ENCODE results near the gene FCRLB. TPM values are rescaled to one million over a fixed set of nuclear protein-coding genes. Genes with fewer than 3 reads are reported as not detected.

FCRLB gene
- total RNA-seq, 1 donor from 2014 or later = not detected

DNA sequence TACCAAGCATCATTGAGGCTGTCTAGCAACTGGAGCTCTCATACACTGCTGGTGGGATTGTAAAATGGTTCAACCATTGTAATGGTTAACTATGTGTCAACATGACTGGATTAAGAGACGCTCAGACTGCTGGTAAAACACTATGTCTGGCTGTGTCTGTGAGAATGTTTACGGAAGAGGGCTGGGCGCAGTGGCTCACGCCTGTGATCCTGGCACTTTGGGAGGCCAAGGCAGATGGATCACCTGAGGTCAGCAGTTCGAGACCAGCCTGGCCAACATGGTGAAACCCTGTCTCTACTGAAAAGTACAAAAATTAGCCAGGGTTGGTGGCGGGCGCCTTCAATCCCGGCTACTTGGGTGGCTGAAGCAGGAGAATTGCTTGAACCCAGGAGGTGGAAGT lies 19.1 kb upstream of the FCRLB start:
- H3K4me2 ChIP-seq = no peak overlapping the region
- H3K9me3 ChIP-seq (ENCODE audit: low read depth) = no peaks in the 10 kb centered on the region
- no peak overlapping the region for H3K4me3 Mint-ChIP-seq
- no peak overlapping the region for H3K4me3 ChIP-seq
- no peaks in the 10 kb centered on the region for H3K79me2 ChIP-seq (ENCODE audit: low read depth)
- H3K27ac Mint-ChIP-seq = no peak overlapping the region
- no peaks in the 10 kb centered on the region for H3K36me3 Mint-ChIP-seq
- H3F3A ChIP-seq (ENCODE audit: low read depth) = no peaks in the 10 kb centered on the region
- H3K27me3 ChIP-seq = no peaks in the 10 kb centered on the region
- no peak overlapping the region for H3K27ac ChIP-seq
- H3K9ac ChIP-seq = no peak overlapping the region
- H4K20me1 ChIP-seq (ENCODE audit: low read depth) = no peaks in the 10 kb centered on the region
- H3K9me3 Mint-ChIP-seq = peaks cover 3% of the 10 kb centered on the region
- no peak overlapping the region for H2AFZ ChIP-seq (replicated peaks)
- H3K4me1 Mint-ChIP-seq = no peaks in the 10 kb centered on the region
- no peaks in the 10 kb centered on the region for H3K4me1 ChIP-seq
- no peak for DNase-seq (ENCODE audit: low spot score)
- peaks cover 3% of the 10 kb centered on the region for H3K27me3 Mint-ChIP-seq (ENCODE audit: insufficient read depth, low read depth)
- TF ChIP-seq EZH2 (IDR thresholded peaks at IDR 0.05) (no peak), EZH2phosphoT487 (IDR thresholded peaks at IDR 0.05) (no peak)
- TF ChIP-seq, protein P1, sequence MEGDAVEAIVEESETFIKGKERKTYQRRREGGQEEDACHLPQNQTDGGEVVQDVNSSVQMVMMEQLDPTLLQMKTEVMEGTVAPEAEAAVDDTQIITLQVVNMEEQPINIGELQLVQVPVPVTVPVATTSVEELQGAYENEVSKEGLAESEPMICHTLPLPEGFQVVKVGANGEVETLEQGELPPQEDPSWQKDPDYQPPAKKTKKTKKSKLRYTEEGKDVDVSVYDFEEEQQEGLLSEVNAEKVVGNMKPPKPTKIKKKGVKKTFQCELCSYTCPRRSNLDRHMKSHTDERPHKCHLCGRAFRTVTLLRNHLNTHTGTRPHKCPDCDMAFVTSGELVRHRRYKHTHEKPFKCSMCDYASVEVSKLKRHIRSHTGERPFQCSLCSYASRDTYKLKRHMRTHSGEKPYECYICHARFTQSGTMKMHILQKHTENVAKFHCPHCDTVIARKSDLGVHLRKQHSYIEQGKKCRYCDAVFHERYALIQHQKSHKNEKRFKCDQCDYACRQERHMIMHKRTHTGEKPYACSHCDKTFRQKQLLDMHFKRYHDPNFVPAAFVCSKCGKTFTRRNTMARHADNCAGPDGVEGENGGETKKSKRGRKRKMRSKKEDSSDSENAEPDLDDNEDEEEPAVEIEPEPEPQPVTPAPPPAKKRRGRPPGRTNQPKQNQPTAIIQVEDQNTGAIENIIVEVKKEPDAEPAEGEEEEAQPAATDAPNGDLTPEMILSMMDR (IDR thresholded peaks at IDR 0.05) = no peak
- no peaks in the 10 kb centered on the region for H3K36me3 ChIP-seq

DNA sequence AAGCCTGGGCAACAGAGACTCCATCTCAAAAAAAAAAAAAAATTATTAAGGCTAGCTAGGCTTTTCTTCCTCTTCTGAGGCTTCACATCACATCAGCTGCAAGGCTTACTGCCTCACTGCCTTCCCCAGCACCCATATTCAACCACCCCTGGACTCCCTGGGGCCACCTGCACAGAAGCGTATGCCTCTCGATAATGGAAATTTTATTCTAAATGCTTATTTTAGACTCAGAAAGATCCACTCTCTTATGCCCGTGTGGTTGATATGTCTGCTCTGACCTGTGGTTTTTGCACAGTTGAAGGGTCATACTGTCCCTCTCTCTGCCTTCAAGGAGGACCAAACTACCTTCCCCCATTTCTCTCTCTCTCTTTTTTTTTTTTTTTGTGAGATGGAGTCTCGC lies 15.8 kb upstream of the FCRLB start:
- H3K27ac Mint-ChIP-seq = no peak overlapping the region
- no peak overlapping the region for H3K27ac ChIP-seq

DNA sequence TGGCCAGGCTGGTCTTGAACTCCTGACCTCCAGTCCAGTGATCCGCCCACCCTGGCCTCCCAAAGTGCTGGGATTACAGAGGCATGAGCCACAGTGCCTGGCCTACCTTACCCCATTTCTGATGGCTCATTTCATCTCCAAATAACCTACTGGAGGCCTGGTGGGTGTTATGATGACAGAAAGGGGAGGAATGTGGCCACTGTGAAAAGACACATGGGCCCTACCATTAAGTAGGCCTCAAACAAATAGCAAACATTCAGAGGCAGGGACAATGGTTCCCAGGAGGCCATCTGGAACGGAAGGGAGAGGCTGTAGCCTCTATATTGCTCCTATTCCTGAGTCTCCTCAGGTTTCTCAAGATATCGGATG lies 15.2 kb upstream of the FCRLB start:
- H3K27ac ChIP-seq = no peak overlapping the region
- H3K27me3 ChIP-seq = no peaks in the 10 kb centered on the region
- TF ChIP-seq, protein P1 (IDR thresholded peaks at IDR 0.05) = no peak
- TF ChIP-seq EZH2phosphoT487 (IDR thresholded peaks at IDR 0.05) (no peak), EZH2 (IDR thresholded peaks at IDR 0.05) (no peak)
- H2AFZ ChIP-seq (replicated peaks) = no peak overlapping the region
- no peaks in the 10 kb centered on the region for H3K36me3 ChIP-seq
- Mint-ChIP-seq H3K4me1 (no peaks in the 10 kb centered on the region), H3K4me3 (no peak overlapping the region), H3K9me3 (no peaks in the 10 kb centered on the region), H3K36me3 (no peaks in the 10 kb centered on the region), H3K27ac (no peak overlapping the region), H3K27me3 (ENCODE audit: insufficient read depth, low read depth) (no peaks in the 10 kb centered on the region)
- no peaks in the 10 kb centered on the region for H3K79me2 ChIP-seq (ENCODE audit: low read depth)
- no peaks in the 10 kb centered on the region for H4K20me1 ChIP-seq (ENCODE audit: low read depth)
- H3K4me2 ChIP-seq = no peak overlapping the region
- DNase-seq (ENCODE audit: low spot score) = no peak
- H3K4me1 ChIP-seq = no peaks in the 10 kb centered on the region
- no peak overlapping the region for H3K9ac ChIP-seq
- H3K9me3 ChIP-seq (ENCODE audit: low read depth) = no peaks in the 10 kb centered on the region
- no peaks in the 10 kb centered on the region for H3F3A ChIP-seq (ENCODE audit: low read depth)
- H3K4me3 ChIP-seq = no peak overlapping the region

More for the DNA sequence above, 15.8 kb upstream of the FCRLB start:
- H3K4me1 Mint-ChIP-seq = no peaks in the 10 kb centered on the region
- Histone ChIP-seq H3K9ac (no peak overlapping the region), H3K79me2 (ENCODE audit: low read depth) (no peaks in the 10 kb centered on the region), H3K4me2 (no peak overlapping the region), H3K4me3 (no peak overlapping the region), H3K9me3 (ENCODE audit: low read depth) (no peaks in the 10 kb centered on the region), H3K4me1 (no peaks in the 10 kb centered on the region), H3F3A (ENCODE audit: low read depth) (no peaks in the 10 kb centered on the region), H3K27me3 (no peaks in the 10 kb centered on the region), H3K36me3 (no peaks in the 10 kb centered on the region), H4K20me1 (ENCODE audit: low read depth) (no peaks in the 10 kb centered on the region), H2AFZ (replicated peaks) (no peak overlapping the region)
- H3K36me3 Mint-ChIP-seq = no peaks in the 10 kb centered on the region
- H3K27me3 Mint-ChIP-seq (ENCODE audit: insufficient read depth, low read depth) = no peaks in the 10 kb centered on the region
- H3K4me3 Mint-ChIP-seq = no peak overlapping the region
- no peak for DNase-seq (ENCODE audit: low spot score)
- no peaks in the 10 kb centered on the region for H3K9me3 Mint-ChIP-seq
- no peak for TF ChIP-seq EZH2 (IDR thresholded peaks at IDR 0.05)
- TF ChIP-seq, protein P1 (IDR thresholded peaks at IDR 0.05) = no peak
- no peak for TF ChIP-seq EZH2phosphoT487 (IDR thresholded peaks at IDR 0.05)
